GM06990 (cell line): Measurements from ENCODE around the gene ARL4A.
"Not testable (repeated sequence)": the region's sequence is repeated elsewhere in the genome, so short reads cannot be mapped to it uniquely, and the experiment has no call there.

ENCODE experiments used
- DNase-seq: peaks from one replicate; pipeline ENCODE4 v3.0.0-alpha.2; 2011; ENCODE audit not compliant: insufficient read length; ENCODE audit errors: extremely low read depth
- H3K27me3 ChIP-seq: replicated peaks from 2 replicates; pipeline ENCODE4 v1.6.0; 2011; ENCODE audit warnings: low read length; ENCODE audit not compliant: control insufficient read depth, insufficient read depth
- H3K36me3 ChIP-seq: 2 replicates; pipeline ENCODE4 v1.5.1; 2011; ENCODE audit warnings: low read length; ENCODE audit not compliant: control insufficient read depth, insufficient read depth
- H3K4me3 ChIP-seq: replicated peaks from 2 replicates; pipeline ENCODE4 v1.5.1; 2011; ENCODE audit warnings: low read depth, mild to moderate bottlenecking, control low read depth, low read length
- CTCF ChIP-seq: IDR thresholded peaks from 2 replicates; pipeline ENCODE4 v1.5.1; 2011; ENCODE audit warnings: low read length, control low read depth, mild to moderate bottlenecking, inconsistent platforms; ENCODE audit not compliant: insufficient read depth, poor library complexity, severe bottlenecking

ARL4A gene

GRCh38 chr7:12689451-12689850 is 2.0 kb downstream of the ARL4A start:
- no peak for TF ChIP-seq CTCF
- no peaks in the 10 kb centered on the region for H3K36me3 ChIP-seq
- no peak overlapping the region for H3K4me3 ChIP-seq
- DNase-seq, result no peak
- H3K27me3 ChIP-seq, result no peaks in the 10 kb centered on the region

- Histone ChIP-seq H3K36me3 (no peaks in the 10 kb centered on the region), H3K27me3 (no peaks in the 10 kb centered on the region), H3K4me3 (no peak overlapping the region)
- no peak for DNase-seq
- no peak for TF ChIP-seq CTCF
Measured at GRCh38 chr7:12690041-12690878, 2.8 kb downstream of the ARL4A start.

- not testable (repeated sequence) for H3K4me3 ChIP-seq, H3K27me3 ChIP-seq, H3K36me3 ChIP-seq, DNase-seq
Measured at GRCh38 chr7:12691388-12691787, 4.0 kb downstream of the ARL4A start.

GRCh38 chr7:12692035-12692434 is 4.6 kb downstream of the ARL4A start:
- Histone ChIP-seq H3K4me3 (no peak overlapping the region), H3K36me3 (no peaks in the 10 kb centered on the region), H3K27me3 (no peaks in the 10 kb centered on the region)
- no peak for TF ChIP-seq CTCF
- DNase-seq, result no peak

GRCh38 chr7:12692479-12693259 is 5.2 kb downstream of the ARL4A start:
- H3K36me3 ChIP-seq, result no peaks in the 10 kb centered on the region
- no peak for DNase-seq
- no peak overlapping the region for H3K4me3 ChIP-seq
- H3K27me3 ChIP-seq, result no peaks in the 10 kb centered on the region
- no peak for TF ChIP-seq CTCF

GRCh38 chr7:12694817-12695216 is 7.4 kb downstream of the ARL4A start:
- no peak overlapping the region for H3K4me3 ChIP-seq
- no peaks in the 10 kb centered on the region for H3K36me3 ChIP-seq
- no peak for DNase-seq
- no peaks in the 10 kb centered on the region for H3K27me3 ChIP-seq
- no peak for TF ChIP-seq CTCF
